Pulmonary artery endothelial cell (primary cell): Measurements from ENCODE around the gene DMRTA2. TPM values are rescaled to one million over a fixed set of nuclear protein-coding genes. Genes with fewer than 3 reads are reported as not detected.

Experiments
- DNase-seq: peaks from one replicate; pipeline ENCODE4 v3.0.0-alpha.2; 2011; ENCODE audit warnings: low read depth, low spot score
- total RNA-seq: library from RNA; depleted of rRNA; stranded (reverse); fragments of >200 nt; gene quantifications from 2 replicates; pipeline ENCODE4 v1.2.3, GENCODE V29; 2014

Gene DMRTA2
- total RNA-seq = not detected in 2 replicates

- DNase-seq = no peak
Measured at GRCh38 chr1:50422946-50423669, at the start of gene DMRTA2. DMRTA2 (minus strand) TSS chr1:50423443; CDS start chr1:50421536, 1,907 bp downstream.

- DNase-seq = no peak
Measured at GRCh38 chr1:50471967-50472366, 48.7 kb upstream of the DMRTA2 start.

GRCh38 chr1:50462964-50463363 lies 39.7 kb upstream of the DMRTA2 start:
- DNase-seq = no peak

DNA sequence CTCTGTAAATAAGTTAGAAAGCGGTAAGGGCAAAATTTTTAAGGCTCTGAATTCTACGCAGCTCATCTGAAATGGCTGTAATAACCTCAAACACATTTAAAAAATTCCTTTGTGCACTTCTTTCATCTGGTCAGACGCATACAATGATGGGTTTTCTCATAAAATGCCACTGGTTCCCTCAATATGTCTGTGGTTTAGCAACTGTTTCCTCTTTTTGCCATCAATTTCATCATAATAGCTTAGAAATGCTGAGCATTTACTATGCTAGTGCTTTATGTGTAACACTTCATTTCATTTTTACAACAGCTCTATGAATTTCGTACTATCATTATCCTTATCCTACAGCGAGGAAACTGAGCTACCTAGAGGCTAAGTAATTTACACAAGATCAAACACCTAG lies 35.3 kb upstream of the DMRTA2 start:
- no peak for DNase-seq

- no peak for DNase-seq
Measured at GRCh38 chr1:50454911-50455310, 31.7 kb upstream of the DMRTA2 start.

- DNase-seq = no peak
Measured at GRCh38 chr1:50453266-50453665, 30.0 kb upstream of the DMRTA2 start.

GRCh38 chr1:50452700-50453099 lies 29.5 kb upstream of the DMRTA2 start:
- DNase-seq = no peak

DNA sequence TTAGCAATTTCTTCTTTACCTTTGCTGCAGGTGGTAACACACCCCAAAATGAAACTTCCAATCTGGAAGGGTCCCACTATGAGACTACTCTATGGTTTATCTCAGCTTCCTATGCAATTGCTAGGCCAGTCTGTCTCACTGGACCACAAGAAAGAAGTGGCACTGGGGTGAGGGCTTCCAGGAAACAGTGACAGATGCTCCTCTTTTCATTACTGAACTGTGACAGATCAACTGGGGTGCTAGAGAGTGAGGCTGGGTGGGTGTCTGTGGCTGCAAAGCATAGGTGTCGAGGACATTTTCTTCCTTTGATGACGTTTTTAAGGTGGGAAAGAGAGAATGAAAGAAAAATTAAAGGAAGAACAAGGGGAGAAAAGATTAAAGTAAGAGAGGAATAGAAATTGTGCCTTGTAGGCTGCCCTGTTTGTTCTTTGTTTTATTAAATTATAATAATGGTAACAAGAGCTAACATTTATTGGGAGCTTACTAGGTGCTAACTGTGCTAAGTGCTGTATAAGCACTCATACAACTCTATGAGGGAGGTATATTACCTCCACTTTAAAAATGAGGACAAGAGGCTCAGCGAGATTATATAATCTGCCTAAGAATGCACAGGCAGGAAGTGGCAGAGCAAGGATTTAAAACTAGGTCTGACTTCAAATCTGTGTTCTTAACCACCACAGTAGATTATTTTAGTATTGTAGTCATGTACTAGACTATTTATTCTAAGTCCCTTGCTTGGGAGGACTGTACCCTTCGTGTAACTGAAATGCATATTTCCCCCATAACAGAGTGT lies 27.8 kb upstream of the DMRTA2 start:
- no peak for DNase-seq

- DNase-seq = no peak
Measured at GRCh38 chr1:50447961-50448360, 24.7 kb upstream of the DMRTA2 start.

- no peak for DNase-seq
Measured at GRCh38 chr1:50441183-50441582, 17.9 kb upstream of the DMRTA2 start.

GRCh38 chr1:50438945-50439344 lies 15.7 kb upstream of the DMRTA2 start:
- DNase-seq = no peak

DNA sequence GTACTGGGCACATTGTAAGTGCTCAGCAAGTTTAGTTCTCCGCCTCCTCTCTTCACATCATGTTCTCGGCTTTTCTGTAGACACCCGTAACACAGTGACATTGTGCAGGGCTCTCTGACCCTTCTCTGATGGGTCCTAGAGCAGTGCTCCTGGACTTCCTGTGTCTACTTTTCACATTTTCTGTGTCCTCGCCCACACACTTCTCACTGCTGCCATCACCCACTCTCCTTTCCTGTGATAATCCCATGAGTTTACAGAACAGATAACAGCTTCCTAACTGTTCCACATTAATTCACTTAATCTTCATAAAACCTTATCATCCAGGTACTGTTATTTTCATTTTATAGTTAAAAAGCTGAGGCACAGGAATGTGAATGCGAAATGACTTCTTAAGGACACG lies 13.2 kb upstream of the DMRTA2 start:
- DNase-seq = no peak

DNA sequence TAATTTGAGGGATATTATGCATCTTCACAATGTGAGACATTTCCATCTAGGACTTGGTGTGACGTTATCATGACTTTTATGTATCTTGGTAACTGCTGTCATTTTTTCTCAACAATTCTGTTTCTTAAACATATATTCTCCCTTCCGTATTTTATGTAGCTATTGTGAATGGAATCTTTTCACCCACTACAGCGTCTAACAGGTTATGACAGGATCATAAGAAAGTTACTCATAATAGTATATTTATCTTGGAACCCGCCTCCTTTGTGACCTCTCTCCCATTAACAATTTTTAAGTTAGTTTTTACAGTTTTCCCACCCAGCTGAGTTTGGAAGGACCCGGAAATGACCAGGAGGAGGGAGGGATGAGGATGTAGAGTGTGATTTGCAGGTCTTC lies 6.8 kb upstream of the DMRTA2 start:
- no peak for DNase-seq

DNA sequence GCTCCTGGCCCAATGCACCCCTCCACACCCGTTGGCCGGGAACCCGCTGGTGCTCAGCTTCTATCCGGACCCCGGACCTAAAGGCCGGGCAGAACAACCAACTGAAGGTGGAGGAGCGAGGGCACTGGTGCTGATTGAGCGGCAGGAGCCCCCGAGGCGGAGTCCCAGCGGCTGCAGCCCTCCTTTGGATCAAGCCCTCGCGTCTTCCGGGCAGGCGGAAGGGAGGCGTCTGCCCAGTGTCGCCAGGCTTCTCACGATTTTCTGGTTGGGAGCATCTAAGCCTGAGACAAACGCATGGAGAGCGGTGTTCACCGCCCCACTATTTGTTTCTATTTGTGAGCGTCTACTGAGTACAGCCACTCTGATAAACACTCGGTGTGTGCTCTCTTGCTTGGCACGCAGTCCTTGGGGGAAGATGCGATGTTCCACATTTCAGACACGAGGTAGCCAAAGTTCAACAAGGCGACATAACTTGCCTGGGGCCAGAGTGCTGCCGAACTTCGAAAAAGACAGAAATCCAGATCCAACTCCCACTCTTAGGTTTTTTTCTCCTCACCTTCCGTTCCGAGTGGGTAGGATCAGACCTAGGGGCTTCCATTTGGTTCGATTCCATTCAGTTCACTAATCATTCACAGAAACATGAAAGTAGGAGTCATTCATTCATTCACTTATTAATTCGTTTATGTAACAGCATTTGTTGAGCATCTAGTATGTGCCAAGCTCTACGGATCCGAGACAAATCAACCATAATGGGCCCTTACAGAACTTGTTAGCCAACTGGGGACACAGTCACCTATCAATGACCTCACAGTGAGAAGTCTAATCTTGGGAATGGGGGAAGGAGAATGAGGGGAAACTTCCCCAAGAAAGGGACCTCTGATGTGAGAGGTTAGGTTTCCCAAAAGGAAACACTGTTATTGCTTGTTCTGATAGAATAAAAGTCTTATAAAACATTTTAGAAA lies 4.9 kb upstream of the DMRTA2 start:
- DNase-seq = no peak

DNA sequence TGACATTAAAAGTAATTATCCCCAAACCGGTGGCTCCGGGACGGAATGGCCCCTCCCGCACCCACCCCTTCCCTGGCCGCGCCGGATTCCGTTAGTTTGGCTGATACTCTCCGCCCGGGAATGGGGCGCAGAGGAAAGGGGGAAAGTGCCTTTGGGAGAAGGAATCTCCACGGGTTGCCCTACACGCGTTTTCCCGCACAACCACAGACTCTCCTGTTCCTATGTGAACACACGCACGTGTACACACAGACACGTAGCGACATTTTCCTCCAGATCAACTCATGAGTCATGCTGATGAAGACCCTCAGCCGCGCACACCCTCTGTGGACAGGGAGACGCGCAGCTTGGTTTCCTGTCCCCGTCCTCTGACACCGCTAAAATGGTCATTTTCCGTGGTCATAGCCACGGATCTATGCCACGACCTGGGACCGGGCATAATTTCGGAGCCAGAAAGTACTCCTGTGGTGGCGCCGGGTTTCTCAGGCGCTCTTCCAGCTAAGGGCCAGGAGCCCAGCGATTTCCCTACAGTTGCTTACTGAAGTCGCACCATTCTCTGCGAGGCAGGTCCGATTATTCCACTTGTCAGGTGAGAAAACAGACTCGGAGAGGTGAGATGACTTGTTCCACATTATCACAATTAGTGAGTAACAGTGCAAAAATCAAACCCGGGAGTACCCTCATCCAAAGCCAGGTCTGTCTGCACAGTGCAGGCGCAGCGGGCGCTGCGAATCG lies 4.0 kb upstream of the DMRTA2 start:
- DNase-seq = no peak

DNA sequence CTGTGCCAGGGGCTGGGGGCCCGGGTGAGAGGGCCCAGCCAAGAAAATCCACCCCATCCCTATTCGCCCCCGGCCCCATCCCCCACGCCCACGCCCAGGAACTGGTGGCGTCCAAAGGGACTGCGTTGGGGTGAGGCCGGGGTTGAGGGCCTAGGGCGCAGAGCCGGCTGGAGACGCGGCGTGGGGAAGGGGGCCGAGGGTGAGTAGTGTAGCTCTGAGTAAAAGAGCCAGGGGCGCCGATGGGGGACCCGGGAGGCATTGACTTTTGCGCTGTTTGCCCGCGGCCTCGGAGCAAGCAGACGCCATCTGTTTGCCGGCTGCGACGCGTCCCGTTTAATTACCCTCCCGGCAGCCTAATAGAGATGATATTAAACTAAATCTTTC lies 3.5 kb upstream of the DMRTA2 start:
- DNase-seq = no peak

GRCh38 chr1:50426108-50426700 lies 3.0 kb upstream of the DMRTA2 start:
- DNase-seq = no peak

- no peak for DNase-seq
Measured at GRCh38 chr1:50425376-50426107, 2.3 kb upstream of the DMRTA2 start.

- DNase-seq = no peak
Measured at GRCh38 chr1:50424884-50425375, 1.7 kb upstream of the DMRTA2 start.
